ENCODE results near the gene PRSS53.

Gene PRSS53

DNA sequence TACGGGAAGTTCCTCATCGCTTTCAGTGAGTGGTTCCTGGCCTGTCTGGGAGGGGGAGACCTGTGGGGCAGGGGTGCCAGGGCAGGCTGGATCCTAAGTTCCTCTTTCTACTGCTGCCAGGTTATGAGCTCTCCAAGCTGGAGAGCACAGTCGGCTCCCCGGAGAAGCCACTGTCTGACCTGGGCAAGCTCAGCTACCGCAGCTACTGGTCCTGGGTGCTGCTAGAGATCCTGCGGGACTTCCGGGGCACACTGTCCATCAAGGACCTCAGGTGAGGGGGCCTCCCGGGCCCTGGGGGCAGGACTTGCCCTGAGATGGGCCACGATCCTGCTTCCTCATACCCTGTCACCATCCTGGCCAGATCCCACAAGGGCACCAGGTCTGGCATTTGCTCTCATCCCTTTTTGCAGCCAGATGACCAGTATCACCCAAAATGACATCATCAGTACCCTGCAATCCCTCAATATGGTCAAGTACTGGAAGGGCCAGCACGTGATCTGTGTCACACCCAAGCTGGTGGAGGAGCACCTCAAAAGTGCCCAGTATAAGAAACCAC lies 41.7 kb upstream of the PRSS53 start:
- Histone ChIP-seq H3K4me3 (ENCODE audit: low read length) (no peak overlapping the region), H3K27ac (ENCODE audit: low read depth, low read length) (no peak overlapping the region), H3K36me3 (ENCODE audit: control insufficient read depth, insufficient read depth, low read length) (peaks cover 15% of the 10 kb centered on the region), H3K4me1 (ENCODE audit: control insufficient read depth, insufficient read depth, low read length) (no peaks in the 10 kb centered on the region), H3K27me3 (ENCODE audit: control insufficient read depth, insufficient read depth, low read length) (no peaks in the 10 kb centered on the region), H3K9ac (ENCODE audit: low read length) (no peak overlapping the region)

DNA sequence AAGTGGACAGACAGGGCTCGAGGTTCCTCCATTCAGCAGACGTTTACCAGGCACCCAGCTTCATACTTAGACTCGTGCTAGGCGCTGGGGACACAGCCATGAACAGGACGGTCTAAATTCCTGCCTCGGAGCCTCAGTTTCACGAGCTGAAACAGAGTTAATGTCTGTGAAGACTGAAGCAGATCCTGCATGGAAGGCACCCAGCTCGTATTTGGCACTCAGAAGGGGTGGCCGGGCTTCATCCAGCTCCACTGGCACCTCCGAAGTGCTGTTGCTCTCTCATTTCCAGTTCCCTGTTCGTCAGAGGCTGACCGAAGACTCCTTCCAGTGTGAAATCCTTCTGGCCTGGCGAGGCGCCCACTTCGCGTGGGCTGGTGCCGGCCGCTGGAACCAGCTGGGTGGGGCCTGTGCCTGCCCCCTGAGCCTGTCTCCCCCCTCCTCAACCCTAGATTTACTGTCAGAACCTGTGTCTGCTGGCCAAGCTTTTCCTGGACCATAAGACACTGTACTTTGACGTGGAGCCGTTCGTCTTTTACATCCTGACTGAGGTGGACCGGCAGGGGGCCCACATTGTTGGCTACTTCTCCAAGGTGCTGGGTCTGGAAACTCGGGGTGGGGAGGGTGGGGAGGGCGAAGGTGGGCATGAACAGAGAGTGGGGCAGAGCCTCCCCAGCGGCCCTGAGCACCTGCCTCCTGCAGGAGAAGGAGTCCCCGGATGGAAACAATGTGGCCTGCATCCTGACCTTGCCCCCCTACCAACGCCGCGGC lies 41.0 kb upstream of the PRSS53 start:
- H3K4me3 ChIP-seq (ENCODE audit: low read length) = no peak overlapping the region
- H3K9ac ChIP-seq (ENCODE audit: low read length) = no peak overlapping the region

DNA sequence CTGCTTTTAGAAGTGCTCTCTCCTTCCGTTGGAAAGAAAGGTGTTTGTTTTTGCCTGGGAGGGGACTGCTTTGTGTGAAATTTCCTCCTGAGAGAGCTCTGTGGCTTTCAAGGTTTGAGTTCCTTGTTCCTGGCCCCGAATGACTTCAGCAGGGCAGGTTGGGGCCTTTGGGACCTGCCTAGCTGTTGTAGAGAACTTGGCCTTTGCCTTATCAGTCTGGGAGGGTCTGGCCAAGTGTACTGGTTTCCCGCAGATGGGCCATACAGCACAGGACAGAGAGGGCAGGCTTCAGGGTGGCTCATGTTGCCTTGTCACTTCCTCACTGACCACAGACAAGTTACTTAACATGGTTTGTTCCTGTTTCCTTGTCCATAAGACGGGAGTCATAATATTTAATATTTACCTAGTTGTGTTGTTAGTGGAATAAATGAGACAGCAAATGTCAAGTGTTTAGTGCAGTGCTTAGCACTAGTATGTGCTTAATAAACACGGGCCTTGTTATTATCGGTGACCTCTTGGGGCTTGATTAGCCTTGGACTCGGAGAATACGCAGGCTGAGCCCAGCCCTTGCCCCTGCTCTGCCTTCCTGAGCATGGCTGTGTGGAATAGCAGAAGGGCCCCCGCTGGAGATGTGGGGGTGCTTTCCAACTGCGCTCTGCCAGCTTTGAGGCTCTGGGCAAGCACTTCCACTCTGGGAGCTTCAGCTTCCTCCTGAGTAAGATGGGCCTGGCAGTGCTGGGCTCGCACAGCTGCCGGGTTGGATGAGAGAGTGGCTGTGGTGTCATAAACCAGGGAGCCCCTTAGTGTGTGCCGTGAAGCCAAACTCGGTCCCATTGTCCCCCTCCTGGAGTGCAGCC lies 40.2 kb upstream of the PRSS53 start:
- H3K9ac ChIP-seq (ENCODE audit: low read length) = no peak overlapping the region

More for the DNA sequence above, 41.0 kb upstream of the PRSS53 start:
- Histone ChIP-seq H3K27ac (ENCODE audit: low read depth, low read length) (peak overlapping the region; percentile 64), H3K36me3 (ENCODE audit: control insufficient read depth, insufficient read depth, low read length) (peaks cover 15% of the 10 kb centered on the region), H3K27me3 (ENCODE audit: control insufficient read depth, insufficient read depth, low read length) (no peaks in the 10 kb centered on the region), H3K4me1 (ENCODE audit: control insufficient read depth, insufficient read depth, low read length) (no peaks in the 10 kb centered on the region)

DNA sequence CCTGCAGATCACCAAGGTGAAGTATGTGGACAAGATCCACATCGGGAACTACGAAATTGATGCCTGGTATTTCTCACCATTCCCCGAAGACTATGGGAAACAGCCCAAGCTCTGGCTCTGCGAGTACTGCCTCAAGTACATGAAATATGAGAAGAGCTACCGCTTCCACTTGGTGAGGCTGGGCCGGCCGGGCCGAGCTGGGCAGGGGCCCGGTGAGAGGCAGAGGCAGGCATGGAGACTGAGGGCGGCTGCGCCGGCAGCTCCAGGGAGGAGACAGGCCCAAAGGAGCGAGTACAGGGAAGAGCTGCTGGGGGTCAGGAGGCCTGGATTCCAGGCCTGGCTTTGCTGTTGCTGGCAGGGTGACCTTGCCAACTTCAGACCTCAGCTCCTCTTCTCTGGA lies 38.4 kb upstream of the PRSS53 start:
- Histone ChIP-seq H3K9ac (ENCODE audit: low read length) (no peak overlapping the region), H3K4me3 (ENCODE audit: low read length) (no peak overlapping the region), H3K4me1 (ENCODE audit: control insufficient read depth, insufficient read depth, low read length) (no peaks in the 10 kb centered on the region), H3K36me3 (ENCODE audit: control insufficient read depth, insufficient read depth, low read length) (peaks cover 14% of the 10 kb centered on the region), H3K27me3 (ENCODE audit: control insufficient read depth, insufficient read depth, low read length) (no peaks in the 10 kb centered on the region), H3K27ac (ENCODE audit: low read depth, low read length) (no peak overlapping the region)

More for the DNA sequence above, 40.2 kb upstream of the PRSS53 start:
- H3K4me1 ChIP-seq (ENCODE audit: control insufficient read depth, insufficient read depth, low read length) = no peaks in the 10 kb centered on the region
- H3K4me3 ChIP-seq (ENCODE audit: low read length) = no peak overlapping the region
- peaks cover 15% of the 10 kb centered on the region for H3K36me3 ChIP-seq (ENCODE audit: control insufficient read depth, insufficient read depth, low read length)
- peak overlapping the region; percentile 64 for H3K27ac ChIP-seq (ENCODE audit: low read depth, low read length)
- no peaks in the 10 kb centered on the region for H3K27me3 ChIP-seq (ENCODE audit: control insufficient read depth, insufficient read depth, low read length)

DNA sequence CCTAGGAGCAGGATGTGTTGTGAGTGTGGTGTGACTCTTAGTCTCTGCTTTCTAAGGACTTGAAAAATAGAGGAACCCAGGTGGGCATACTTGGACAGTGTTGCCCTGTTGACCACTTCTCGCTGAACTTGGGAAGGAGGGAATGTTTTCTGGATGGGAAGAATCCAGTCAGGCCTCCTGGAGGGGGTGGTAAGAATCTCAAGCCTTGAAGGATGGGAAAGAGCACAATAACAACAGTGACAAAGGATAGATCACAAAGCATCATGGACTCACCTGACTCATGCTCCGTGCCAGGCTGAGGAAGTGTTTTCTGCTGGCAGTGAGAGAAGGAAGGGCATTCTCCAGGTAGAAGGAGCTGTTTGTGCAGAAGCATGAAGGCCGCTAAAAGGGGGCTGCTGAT lies 37.1 kb upstream of the PRSS53 start:
- Histone ChIP-seq H3K27me3 (ENCODE audit: control insufficient read depth, insufficient read depth, low read length) (no peaks in the 10 kb centered on the region), H3K4me3 (ENCODE audit: low read length) (no peak overlapping the region), H3K27ac (ENCODE audit: low read depth, low read length) (no peak overlapping the region), H3K36me3 (ENCODE audit: control insufficient read depth, insufficient read depth, low read length) (peaks cover 12% of the 10 kb centered on the region), H3K9ac (ENCODE audit: low read length) (no peak overlapping the region), H3K4me1 (ENCODE audit: control insufficient read depth, insufficient read depth, low read length) (no peaks in the 10 kb centered on the region)

DNA sequence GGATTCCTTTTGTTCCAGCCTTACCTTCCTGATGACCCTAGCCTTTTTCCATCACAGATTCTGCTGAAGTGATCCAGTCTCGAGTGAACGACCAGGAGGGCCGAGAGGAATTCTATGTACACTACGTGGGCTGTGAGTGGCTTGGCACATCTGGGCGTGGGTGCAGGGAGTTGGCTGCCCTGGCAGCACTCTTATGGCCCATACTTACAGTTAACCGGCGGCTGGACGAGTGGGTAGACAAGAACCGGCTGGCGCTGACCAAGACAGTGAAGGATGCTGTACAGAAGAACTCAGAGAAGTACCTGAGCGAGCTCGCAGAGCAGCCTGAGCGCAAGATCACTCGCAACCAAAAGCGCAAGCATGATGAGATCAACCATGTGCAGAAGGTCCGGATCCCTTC lies 31.4 kb upstream of the PRSS53 start:
- H3K27me3 ChIP-seq (ENCODE audit: control insufficient read depth, insufficient read depth, low read length) = no peaks in the 10 kb centered on the region
- H3K27ac ChIP-seq (ENCODE audit: low read depth, low read length) = no peak overlapping the region
- peaks cover 6% of the 10 kb centered on the region for H3K4me1 ChIP-seq (ENCODE audit: control insufficient read depth, insufficient read depth, low read length)
- no peak overlapping the region for H3K4me3 ChIP-seq (ENCODE audit: low read length)
- no peak overlapping the region for H3K9ac ChIP-seq (ENCODE audit: low read length)
- peaks cover 10% of the 10 kb centered on the region for H3K36me3 ChIP-seq (ENCODE audit: control insufficient read depth, insufficient read depth, low read length)

DNA sequence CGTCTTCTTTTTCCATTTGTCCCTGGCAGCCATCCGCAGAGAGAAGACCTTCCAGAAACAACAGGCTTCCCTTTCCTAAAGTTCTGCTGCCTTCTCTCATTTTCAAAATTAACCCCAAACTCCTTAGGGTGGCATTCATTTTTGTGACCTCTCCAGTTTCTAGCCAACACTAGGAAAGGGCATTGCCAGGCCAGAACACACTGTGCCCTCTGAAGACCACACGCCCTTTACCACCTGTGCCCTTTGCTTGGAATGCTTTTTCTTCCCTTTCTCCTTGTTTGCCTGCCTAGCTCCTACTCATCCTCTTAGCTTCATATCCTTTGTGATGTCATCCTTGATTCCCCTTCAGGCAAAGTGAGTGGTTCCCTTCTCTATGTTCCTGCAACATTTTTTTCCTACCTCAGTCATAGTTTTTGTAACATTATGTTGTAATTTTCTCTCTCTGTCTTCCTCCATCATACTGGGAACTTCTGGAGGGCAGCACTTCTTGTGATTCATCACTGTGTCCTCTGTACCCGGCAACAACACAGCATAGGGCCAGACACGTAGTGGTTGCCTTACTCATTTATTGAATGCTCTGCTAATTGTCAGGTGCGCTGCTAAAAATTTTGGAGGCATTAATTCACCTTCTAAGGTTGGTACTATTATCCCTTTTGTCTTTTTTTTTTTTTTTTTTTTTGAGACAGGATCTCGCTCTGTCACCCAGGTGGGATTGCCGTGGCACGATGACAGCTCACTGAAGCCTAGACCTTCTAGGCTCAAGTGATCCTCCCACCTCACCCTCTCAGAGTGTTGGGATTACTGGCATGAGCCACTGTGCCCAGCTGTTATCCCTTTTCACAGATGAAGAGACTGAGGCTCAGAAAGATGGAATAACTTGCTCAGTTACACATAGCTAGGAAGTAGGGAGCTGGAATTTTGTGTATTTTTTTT lies 29.7 kb upstream of the PRSS53 start:
- Histone ChIP-seq H3K36me3 (ENCODE audit: control insufficient read depth, insufficient read depth, low read length) (peaks cover 10% of the 10 kb centered on the region), H3K27me3 (ENCODE audit: control insufficient read depth, insufficient read depth, low read length) (no peaks in the 10 kb centered on the region)

DNA sequence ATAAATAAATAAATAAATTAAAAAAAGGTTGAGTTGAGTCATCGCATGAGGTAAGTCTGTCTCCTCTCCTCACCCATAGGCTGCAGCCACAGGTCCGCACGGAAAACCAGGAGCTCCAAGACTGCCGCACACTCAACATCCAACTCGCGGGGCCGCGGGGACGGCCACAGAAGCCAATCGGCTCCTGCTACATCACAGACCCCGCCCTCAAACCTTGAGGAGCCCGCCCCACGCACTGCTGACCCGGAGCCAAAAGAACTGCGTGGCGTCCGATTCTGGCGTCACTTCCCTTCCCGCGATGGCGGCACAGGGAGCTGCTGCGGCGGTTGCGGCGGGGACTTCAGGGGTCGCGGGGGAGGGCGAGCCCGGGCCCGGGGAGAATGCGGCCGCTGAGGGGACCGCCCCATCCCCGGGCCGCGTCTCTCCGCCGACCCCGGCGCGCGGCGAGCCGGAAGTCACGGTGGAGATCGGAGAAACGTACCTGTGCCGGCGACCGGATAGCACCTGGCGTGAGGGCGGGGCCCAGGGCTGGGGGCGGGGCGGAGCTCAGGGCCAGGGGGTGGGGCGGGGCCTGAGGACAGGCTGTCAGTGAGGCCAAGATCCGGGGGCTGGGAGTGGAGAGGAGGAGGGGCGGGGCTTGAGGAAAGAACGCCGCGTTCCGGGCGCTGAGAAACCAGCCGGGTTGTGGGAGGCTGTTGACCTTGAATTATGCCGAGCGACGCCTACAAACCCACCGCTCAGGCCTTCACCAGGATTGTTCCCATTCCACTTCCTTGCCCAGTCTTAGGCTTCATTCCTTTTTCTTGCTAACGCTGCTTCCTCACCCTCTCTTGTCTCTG lies 28.9 kb upstream of the PRSS53 start, which contains the start of gene KAT8:
Gene KAT8, plus strand, starts transcription at position 281 of the 839 bp plus-strand sequence. Its CDS starts 18 bp downstream, at position 299.
- Histone ChIP-seq H3K36me3 (ENCODE audit: control insufficient read depth, insufficient read depth, low read length) (peaks cover 13% of the 10 kb centered on the region), H3K4me1 (ENCODE audit: control insufficient read depth, insufficient read depth, low read length) (peaks cover 6% of the 10 kb centered on the region), H3K27ac (ENCODE audit: low read depth, low read length) (peak within 1 kb of the TSS; percentile 97), H3K4me3 (ENCODE audit: low read length) (peak within 1 kb of the TSS; percentile 86), H3K9ac (ENCODE audit: low read length) (peak within 1 kb of the TSS; percentile 74), H3K27me3 (ENCODE audit: control insufficient read depth, insufficient read depth, low read length) (no peaks in the 10 kb centered on the region)

More for the DNA sequence above, 29.7 kb upstream of the PRSS53 start:
- Histone ChIP-seq H3K4me3 (ENCODE audit: low read length) (peak overlapping the region; percentile 86), H3K9ac (ENCODE audit: low read length) (peak overlapping the region; percentile 74), H3K4me1 (ENCODE audit: control insufficient read depth, insufficient read depth, low read length) (peaks cover 6% of the 10 kb centered on the region), H3K27ac (ENCODE audit: low read depth, low read length) (peak overlapping the region; percentile 97)

DNA sequence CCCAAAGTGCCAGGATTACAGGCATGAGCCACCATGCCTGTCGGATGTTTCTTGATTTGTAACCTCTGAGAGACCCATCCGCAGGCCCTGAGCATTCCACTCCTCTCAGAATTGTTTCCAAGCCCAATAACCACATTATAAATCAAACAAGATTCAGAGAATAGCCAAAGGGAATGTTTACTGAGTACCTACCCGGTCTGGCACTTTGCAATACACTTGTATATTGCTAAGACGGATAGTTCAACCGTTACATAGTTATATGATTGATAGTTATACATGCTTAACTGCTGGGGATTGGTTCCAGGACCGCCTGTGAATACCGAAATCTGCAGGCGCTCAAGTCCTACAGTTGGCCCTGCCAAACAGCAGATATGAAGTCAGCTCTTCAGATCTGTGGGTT lies 25.7 kb upstream of the PRSS53 start:
- H3K9ac ChIP-seq (ENCODE audit: low read length) = no peak overlapping the region
- H3K4me1 ChIP-seq (ENCODE audit: control insufficient read depth, insufficient read depth, low read length) = peaks cover 6% of the 10 kb centered on the region
- no peaks in the 10 kb centered on the region for H3K27me3 ChIP-seq (ENCODE audit: control insufficient read depth, insufficient read depth, low read length)
- H3K36me3 ChIP-seq (ENCODE audit: control insufficient read depth, insufficient read depth, low read length) = peaks cover 24% of the 10 kb centered on the region
- H3K27ac ChIP-seq (ENCODE audit: low read depth, low read length) = no peak overlapping the region
- H3K4me3 ChIP-seq (ENCODE audit: low read length) = no peak overlapping the region

DNA sequence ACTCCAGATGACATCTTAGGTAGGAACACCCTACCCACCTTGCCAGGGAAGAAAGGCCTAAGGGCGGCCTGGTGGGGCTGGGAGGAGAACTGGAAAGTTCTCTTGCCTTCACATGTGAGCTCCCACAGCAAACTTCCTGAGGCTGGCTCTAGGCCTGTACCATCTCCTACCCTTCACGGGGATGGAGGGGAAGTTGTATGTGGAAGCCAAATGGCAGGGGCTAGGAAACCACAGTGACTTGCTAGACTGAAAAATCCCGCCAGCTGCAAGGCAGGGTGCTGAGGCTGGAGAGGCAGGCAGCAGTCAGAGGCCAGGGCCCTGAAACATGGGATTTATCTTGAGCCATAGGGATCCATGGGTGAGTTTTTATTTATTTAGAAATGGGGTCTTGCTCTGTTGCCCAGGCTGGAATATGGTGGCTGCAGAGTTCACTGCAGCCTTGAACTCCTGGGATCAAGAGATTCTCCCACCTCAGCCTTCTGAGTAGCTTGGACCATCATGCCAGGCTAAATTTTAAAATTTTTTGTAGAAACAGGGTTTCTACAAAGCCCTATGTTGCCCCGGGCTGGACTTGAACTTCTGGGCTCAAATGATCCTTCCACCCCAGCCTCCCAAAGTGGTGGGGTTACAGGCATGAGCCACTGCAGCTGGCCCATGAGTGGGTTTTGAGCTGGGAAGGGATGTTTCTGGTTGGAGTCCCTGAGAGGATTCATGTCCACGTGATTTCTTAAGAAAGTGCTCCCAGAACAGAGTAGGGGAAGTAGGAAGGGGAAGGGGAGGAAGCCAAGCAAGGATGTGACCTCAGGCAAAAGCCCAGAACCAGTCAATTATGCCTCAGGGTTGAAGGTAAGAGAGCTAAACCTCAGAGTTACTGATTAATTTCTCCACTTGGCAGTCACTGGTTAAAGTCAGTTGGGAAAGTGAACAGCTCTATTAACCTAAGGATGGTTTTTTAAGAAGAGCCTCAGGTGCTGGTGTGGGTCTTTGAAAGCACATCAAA lies 24.7 kb upstream of the PRSS53 start:
- H3K27me3 ChIP-seq (ENCODE audit: control insufficient read depth, insufficient read depth, low read length) = no peaks in the 10 kb centered on the region
- no peak overlapping the region for H3K4me3 ChIP-seq (ENCODE audit: low read length)
- H3K36me3 ChIP-seq (ENCODE audit: control insufficient read depth, insufficient read depth, low read length) = peaks cover 27% of the 10 kb centered on the region
- H3K27ac ChIP-seq (ENCODE audit: low read depth, low read length) = no peak overlapping the region
- peaks cover 4% of the 10 kb centered on the region for H3K4me1 ChIP-seq (ENCODE audit: control insufficient read depth, insufficient read depth, low read length)
- H3K9ac ChIP-seq (ENCODE audit: low read length) = no peak overlapping the region
